Panc1 (cell line): Measurements from ENCODE around the gene WNT2. TPM values are rescaled to one million over a fixed set of nuclear protein-coding genes. Genes with fewer than 3 reads are reported as not detected.

Source experiments
- ATAC-seq: fragments of 200-7000 bp; cut with Tn5 transposase; 2 replicates; pipeline ENCODE4 v1.9.1; 2020; ENCODE audit warnings: mild to moderate bottlenecking, moderate library complexity
- BruUV-seq: library from RNA; stranded (reverse); fragments of 400-500 nt; replicated peaks from 2 replicates; lab custom pipeline; 2021; lab: Mats Ljungman, UMichigan
- CTCF ChIA-PET: fragments of 300-600 bp; sonication (Branson Sonifier 250); formaldehyde crosslinking; loops from one replicate; lab custom pipeline; 2022; ENCODE audit warnings: antibody characterized with exemption; lab: Charles Lee
- POLR2A ChIA-PET: fragments of 300-600 bp; sonication (Branson Sonifier 250); formaldehyde crosslinking; loops from one replicate; lab custom pipeline; 2022; ENCODE audit warnings: antibody characterized with exemption; lab: Charles Lee
- DNase-seq: peaks from one replicate; pipeline ENCODE4 v3.0.0-alpha.2; 2010; ENCODE audit warnings: low read depth, low spot score
- H3K27ac ChIP-seq: 2 replicates; pipeline ENCODE4 v1.5.1; 2011; ENCODE audit warnings: mild to moderate bottlenecking, low read length, inconsistent platforms
- H3K27me3 ChIP-seq: fragments of 200-500 bp; sonication (Bioruptor generic); 2 replicates; pipeline ENCODE4 v1.6.0; 2014; ENCODE audit warnings: low read length, inconsistent platforms; ENCODE audit not compliant: control insufficient read depth, insufficient read depth
- H3K36me3 ChIP-seq: fragments of 200-500 bp; sonication (Bioruptor generic); 2 replicates; pipeline ENCODE4 v1.5.1; 2014; ENCODE audit warnings: inconsistent platforms, mild to moderate bottlenecking, low read length, moderate library complexity; ENCODE audit not compliant: control insufficient read depth, insufficient read depth
- H3K4me1 ChIP-seq: 2 replicates; pipeline ENCODE4 v1.5.1; 2011; ENCODE audit warnings: inconsistent platforms, mild to moderate bottlenecking, low read length, moderate library complexity; ENCODE audit not compliant: control insufficient read depth, insufficient read depth
- H3K4me3 ChIP-seq, 2 experiments: 2 replicates each; pipeline ENCODE4 v1.5.1; 2011 to 2012; ENCODE audit warnings: low read depth in 2 of 2, low read length in 2 of 2, mild to moderate bottlenecking in 2 of 2, inconsistent platforms in 1 of 2, moderate library complexity in 1 of 2
- H3K9me3 ChIP-seq: fragments of 200-500 bp; sonication (Bioruptor generic); 2 replicates; pipeline ENCODE4 v1.5.1; 2014; ENCODE audit warnings: low read depth, mild to moderate bottlenecking, inconsistent platforms, low read length, moderate library complexity; ENCODE audit not compliant: control insufficient read depth, insufficient read depth
- POLR2AphosphoS5 ChIP-seq: IDR thresholded peaks from 2 replicates; pipeline ENCODE4 v1.6.1; 2012; ENCODE audit warnings: mild to moderate bottlenecking, low read depth, low read length, moderate library complexity
- SIN3A ChIP-seq: IDR thresholded peaks from 2 replicates; pipeline ENCODE4 v1.6.1; 2012; ENCODE audit warnings: low read depth, mild to moderate bottlenecking, low read length, moderate library complexity, borderline replicate concordance; ENCODE audit not compliant: insufficient read depth
- TCF7L2 ChIP-seq: IDR thresholded peaks from 2 replicates; pipeline ENCODE4 v1.6.1; 2011; ENCODE audit warnings: mild to moderate bottlenecking, low read depth, low read length, inconsistent platforms
- in situ Hi-C: cut with HindIII; loops from 2 replicates; pipeline ENCODE4 v1.10.0; 2016; ENCODE audit warnings: low sequenced_read_pairs, low pct_unique_long_range_greater_than_20kb
- intact Hi-C: fragments of 100-400 bp; cut with micrococcal nuclease; formaldehyde crosslinking; loops from one replicate; pipeline ENCODE4 v1.10.0; 2022; ENCODE audit not compliant: unreplicated experiment
- total RNA-seq: library from RNA; stranded (reverse); gene quantifications from one replicate; pipeline ENCODE4 v1.2.1, GENCODE V29; 2021; ENCODE audit not compliant: unreplicated experiment
- TF ChIP-seq, protein P1 (sequence below): fragments of 450-650 bp; IDR thresholded peaks from 2 replicates; pipeline ENCODE4 v1.5.1; 2017; ENCODE audit warnings: mild to moderate bottlenecking
- TF ChIP-seq, protein P2 (sequence below), 2 experiments: IDR thresholded peaks; 2 replicates each; pipeline ENCODE4 v1.6.1; 2011 to 2012; ENCODE audit warnings: low read depth in 2 of 2, control low read depth in 1 of 2, low read length in 1 of 2, mild to moderate bottlenecking in 1 of 2, moderate library complexity in 1 of 2; ENCODE audit not compliant: insufficient read depth in 1 of 2

The WNT2 gene
- total RNA-seq, 1 experiment from 2014 or later: not detected

DNA sequence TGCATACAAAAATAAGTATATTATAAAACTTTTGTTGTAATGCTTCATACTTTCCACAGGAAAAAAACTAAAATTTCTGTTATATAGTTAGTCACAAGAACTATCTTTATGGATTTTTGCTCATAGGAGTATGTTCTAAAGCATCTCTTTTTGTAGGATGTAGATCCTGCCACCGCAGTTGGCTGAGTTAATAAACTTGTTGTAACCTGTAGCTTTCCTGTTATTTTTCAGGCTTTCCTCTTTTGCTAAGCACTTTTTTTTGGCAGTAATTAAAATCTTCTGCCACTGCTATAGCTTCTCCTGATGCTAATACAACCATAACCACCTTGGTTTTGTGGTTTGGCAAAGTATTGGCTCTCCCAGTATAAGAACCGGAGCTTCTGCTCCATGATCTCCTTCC, 60.3 kb downstream of the WNT2 start:
- ChIA-PET POLR2A (no interaction called here), CTCF (no interaction called here)
- Histone ChIP-seq H3K9me3 (no peaks in the 10 kb centered on the region), H3K27ac (no peak overlapping the region), H3K36me3 (no peaks in the 10 kb centered on the region), H3K4me3 (no peak overlapping the region), H3K27me3 (0 out of 2 replicates have a peak, but pooled peaks cover 2% of the 10 kb centered on the region), H3K4me1 (no peaks in the 10 kb centered on the region)
- intact Hi-C loops: no loop called here
- TF ChIP-seq POLR2AphosphoS5: no peak
- TF ChIP-seq, protein P1, sequence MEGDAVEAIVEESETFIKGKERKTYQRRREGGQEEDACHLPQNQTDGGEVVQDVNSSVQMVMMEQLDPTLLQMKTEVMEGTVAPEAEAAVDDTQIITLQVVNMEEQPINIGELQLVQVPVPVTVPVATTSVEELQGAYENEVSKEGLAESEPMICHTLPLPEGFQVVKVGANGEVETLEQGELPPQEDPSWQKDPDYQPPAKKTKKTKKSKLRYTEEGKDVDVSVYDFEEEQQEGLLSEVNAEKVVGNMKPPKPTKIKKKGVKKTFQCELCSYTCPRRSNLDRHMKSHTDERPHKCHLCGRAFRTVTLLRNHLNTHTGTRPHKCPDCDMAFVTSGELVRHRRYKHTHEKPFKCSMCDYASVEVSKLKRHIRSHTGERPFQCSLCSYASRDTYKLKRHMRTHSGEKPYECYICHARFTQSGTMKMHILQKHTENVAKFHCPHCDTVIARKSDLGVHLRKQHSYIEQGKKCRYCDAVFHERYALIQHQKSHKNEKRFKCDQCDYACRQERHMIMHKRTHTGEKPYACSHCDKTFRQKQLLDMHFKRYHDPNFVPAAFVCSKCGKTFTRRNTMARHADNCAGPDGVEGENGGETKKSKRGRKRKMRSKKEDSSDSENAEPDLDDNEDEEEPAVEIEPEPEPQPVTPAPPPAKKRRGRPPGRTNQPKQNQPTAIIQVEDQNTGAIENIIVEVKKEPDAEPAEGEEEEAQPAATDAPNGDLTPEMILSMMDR: no peak
- TF ChIP-seq, protein P2, sequence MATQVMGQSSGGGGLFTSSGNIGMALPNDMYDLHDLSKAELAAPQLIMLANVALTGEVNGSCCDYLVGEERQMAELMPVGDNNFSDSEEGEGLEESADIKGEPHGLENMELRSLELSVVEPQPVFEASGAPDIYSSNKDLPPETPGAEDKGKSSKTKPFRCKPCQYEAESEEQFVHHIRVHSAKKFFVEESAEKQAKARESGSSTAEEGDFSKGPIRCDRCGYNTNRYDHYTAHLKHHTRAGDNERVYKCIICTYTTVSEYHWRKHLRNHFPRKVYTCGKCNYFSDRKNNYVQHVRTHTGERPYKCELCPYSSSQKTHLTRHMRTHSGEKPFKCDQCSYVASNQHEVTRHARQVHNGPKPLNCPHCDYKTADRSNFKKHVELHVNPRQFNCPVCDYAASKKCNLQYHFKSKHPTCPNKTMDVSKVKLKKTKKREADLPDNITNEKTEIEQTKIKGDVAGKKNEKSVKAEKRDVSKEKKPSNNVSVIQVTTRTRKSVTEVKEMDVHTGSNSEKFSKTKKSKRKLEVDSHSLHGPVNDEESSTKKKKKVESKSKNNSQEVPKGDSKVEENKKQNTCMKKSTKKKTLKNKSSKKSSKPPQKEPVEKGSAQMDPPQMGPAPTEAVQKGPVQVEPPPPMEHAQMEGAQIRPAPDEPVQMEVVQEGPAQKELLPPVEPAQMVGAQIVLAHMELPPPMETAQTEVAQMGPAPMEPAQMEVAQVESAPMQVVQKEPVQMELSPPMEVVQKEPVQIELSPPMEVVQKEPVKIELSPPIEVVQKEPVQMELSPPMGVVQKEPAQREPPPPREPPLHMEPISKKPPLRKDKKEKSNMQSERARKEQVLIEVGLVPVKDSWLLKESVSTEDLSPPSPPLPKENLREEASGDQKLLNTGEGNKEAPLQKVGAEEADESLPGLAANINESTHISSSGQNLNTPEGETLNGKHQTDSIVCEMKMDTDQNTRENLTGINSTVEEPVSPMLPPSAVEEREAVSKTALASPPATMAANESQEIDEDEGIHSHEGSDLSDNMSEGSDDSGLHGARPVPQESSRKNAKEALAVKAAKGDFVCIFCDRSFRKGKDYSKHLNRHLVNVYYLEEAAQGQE (IDR thresholded peaks at IDR 0.05; ENCODE audit: insufficient read depth in 1 of 2, low read depth in 2 of 2, low read length in 1 of 2): no peak
- in situ Hi-C loops: no loop called here
- no peak for DNase-seq
- no TSS peak for BruUV-seq
- ATAC-seq: no peak

DNA sequence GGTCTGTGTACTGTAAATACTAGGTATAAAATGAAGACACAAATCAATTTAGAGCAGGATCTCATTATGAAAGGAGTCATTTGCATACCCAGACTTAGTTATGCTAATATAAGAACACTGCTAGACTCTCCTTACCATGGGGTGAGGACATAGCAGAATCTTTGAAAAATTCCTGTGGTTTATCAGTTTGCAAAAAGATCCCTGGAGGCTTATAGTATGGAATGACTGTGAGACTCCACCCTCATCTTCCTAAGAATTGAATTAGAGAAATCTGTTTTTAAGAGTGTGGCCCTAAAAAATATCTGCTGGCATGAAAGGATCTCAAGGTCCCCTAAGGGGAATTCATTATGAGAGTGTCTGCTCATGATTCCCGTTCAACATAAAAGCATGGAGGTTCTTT, 63.2 kb downstream of the WNT2 start:
- peaks cover 5% of the 10 kb centered on the region; the same call in 1 of the 2 replicates for H3K27me3 ChIP-seq
- ATAC-seq (no peak), DNase-seq (no peak)
- no TSS peak for BruUV-seq
- ChIA-PET CTCF (no interaction called here), POLR2A (no interaction called here)
- TF ChIP-seq, protein P1: no peak
- TF ChIP-seq SIN3A (no peak), TCF7L2 (no peak), POLR2AphosphoS5 (no peak)
- TF ChIP-seq, protein P2 (IDR thresholded peaks at IDR 0.05; ENCODE audit: insufficient read depth in 1 of 2, low read depth in 2 of 2, low read length in 1 of 2): no peak
- intact Hi-C loops (no loop called here), in situ Hi-C loops (no loop called here)
- H3K4me1 ChIP-seq: no peaks in the 10 kb centered on the region
- H3K36me3 ChIP-seq: no peaks in the 10 kb centered on the region
- H3K27ac ChIP-seq: no peak overlapping the region
- no peak overlapping the region for H3K4me3 ChIP-seq
- no peaks in the 10 kb centered on the region for H3K9me3 ChIP-seq
